Smooth muscle cell (in vitro differentiated cells): ENCODE measurements around the gene DNAJC15. TPM values are rescaled to one million over a fixed set of nuclear protein-coding genes. Genes with fewer than 3 reads are reported as not detected.

Experiments used
- DNase-seq: peaks from one replicate; lab custom pipeline; 2025; ENCODE audit not compliant: unreplicated experiment; lab: John Stamatoyannopoulos, UW
- H2AFZ ChIP-seq: fragments of 200-600 bp; sonication (generic); 2 replicates; pipeline ENCODE4 v1.6.0; 2016; ENCODE audit warnings: antibody characterized with exemption, low read depth, mild to moderate bottlenecking
- H3F3A ChIP-seq: fragments of 200-600 bp; sonication (generic); 2 replicates; pipeline ENCODE4 v1.6.0; 2017; ENCODE audit warnings: antibody characterized with exemption, low read depth
- H3K27ac ChIP-seq: fragments of 200-600 bp; sonication (generic); 2 replicates; pipeline ENCODE4 v1.5.1; 2016; ENCODE audit warnings: low read depth, mild to moderate bottlenecking
- H3K27me3 ChIP-seq: fragments of 200-600 bp; sonication (generic); 2 replicates; pipeline ENCODE4 v1.6.1; 2016; ENCODE audit warnings: low read depth, mild to moderate bottlenecking
- H3K36me3 ChIP-seq: fragments of 200-600 bp; sonication (generic); 2 replicates; pipeline ENCODE4 v1.5.1; 2016; ENCODE audit warnings: low read depth
- H3K4me1 ChIP-seq: fragments of 200-600 bp; sonication (generic); 2 replicates; pipeline ENCODE4 v1.5.1; 2016; ENCODE audit warnings: low read depth
- H3K4me2 ChIP-seq: fragments of 200-600 bp; sonication (generic); 2 replicates; pipeline ENCODE4 v1.6.0; 2016; ENCODE audit warnings: mild to moderate bottlenecking
- H3K4me3 ChIP-seq: fragments of 200-600 bp; sonication (generic); 2 replicates; pipeline ENCODE4 v1.5.1; 2016; ENCODE audit warnings: mild to moderate bottlenecking
- H3K79me2 ChIP-seq: fragments of 200-600 bp; sonication (generic); 2 replicates; pipeline ENCODE4 v1.6.0; 2016; ENCODE audit warnings: low read depth, mild to moderate bottlenecking
- H3K9ac ChIP-seq: fragments of 200-600 bp; sonication (generic); 2 replicates; pipeline ENCODE4 v1.6.0; 2016; ENCODE audit warnings: low read depth
- H3K9me3 ChIP-seq: fragments of 200-600 bp; sonication (generic); replicated peaks from 2 replicates; pipeline ENCODE4 v1.5.1; 2016; ENCODE audit warnings: low read depth
- H4K20me1 ChIP-seq: fragments of 200-600 bp; sonication (generic); 2 replicates; pipeline ENCODE4 v1.6.0; 2016; ENCODE audit warnings: low read depth
- WGBS: methylation state at CpG from one replicate; pipeline ENCODE4 v1.1.7; 2016; ENCODE audit warnings: low lambda C conversion rate; 5-methylcytosine and 5-hydroxymethylcytosine counted together
- polyA plus RNA-seq: library from polyadenylated mRNA; unstranded; fragments of >200 nt; fragmentation: Nextera tagmentation; extraction: Ambion mirVana; gene quantifications from 2 replicates; pipeline ENCODE4 v1.2.1, GENCODE V29; 2016
- total RNA-seq: library from RNA; depleted of rRNA; stranded (reverse); fragments of >200 nt; gene quantifications from 2 replicates; pipeline ENCODE4 v1.2.3, GENCODE V29; 2014
- TF ChIP-seq, protein P1 (sequence below): fragments of 200-600 bp; sonication (generic); IDR thresholded peaks from 2 replicates; pipeline ENCODE4 v1.5.1; 2017; ENCODE audit warnings: borderline replicate concordance, mild to moderate bottlenecking, antibody characterized with exemption; ENCODE audit not compliant: insufficient read depth, poor library complexity, severe bottlenecking

DNAJC15 gene
- total and polyA plus RNA-seq, 2 experiments from 2014 or later, result 4.4 to 6.9 TPM

DNA sequence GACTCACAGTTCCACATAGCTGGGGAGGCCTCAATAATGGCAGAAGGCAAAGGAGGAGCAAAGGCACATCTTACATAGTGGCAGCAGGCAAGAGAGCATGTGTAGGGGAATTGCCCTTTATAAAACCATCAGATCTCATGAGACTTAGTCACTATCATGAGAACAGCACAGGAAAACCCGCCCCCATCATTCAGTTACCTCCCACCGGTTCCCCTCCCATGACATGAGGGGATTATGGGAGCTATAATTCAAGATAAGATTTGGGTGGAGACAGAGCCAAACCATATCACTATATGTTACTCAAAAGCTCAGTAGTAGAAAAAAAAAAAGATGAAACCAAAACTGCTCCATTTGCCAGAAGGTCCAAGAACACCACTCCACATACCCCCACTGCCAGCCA is 58.5 kb downstream of the DNAJC15 start:
- TF ChIP-seq, protein P1, sequence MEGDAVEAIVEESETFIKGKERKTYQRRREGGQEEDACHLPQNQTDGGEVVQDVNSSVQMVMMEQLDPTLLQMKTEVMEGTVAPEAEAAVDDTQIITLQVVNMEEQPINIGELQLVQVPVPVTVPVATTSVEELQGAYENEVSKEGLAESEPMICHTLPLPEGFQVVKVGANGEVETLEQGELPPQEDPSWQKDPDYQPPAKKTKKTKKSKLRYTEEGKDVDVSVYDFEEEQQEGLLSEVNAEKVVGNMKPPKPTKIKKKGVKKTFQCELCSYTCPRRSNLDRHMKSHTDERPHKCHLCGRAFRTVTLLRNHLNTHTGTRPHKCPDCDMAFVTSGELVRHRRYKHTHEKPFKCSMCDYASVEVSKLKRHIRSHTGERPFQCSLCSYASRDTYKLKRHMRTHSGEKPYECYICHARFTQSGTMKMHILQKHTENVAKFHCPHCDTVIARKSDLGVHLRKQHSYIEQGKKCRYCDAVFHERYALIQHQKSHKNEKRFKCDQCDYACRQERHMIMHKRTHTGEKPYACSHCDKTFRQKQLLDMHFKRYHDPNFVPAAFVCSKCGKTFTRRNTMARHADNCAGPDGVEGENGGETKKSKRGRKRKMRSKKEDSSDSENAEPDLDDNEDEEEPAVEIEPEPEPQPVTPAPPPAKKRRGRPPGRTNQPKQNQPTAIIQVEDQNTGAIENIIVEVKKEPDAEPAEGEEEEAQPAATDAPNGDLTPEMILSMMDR, result no peak
- no peak for DNase-seq
- Histone ChIP-seq H4K20me1 (no peaks in the 10 kb centered on the region), H3K4me2 (no peak overlapping the region), H3K4me1 (peaks cover 17% of the 10 kb centered on the region), H3K79me2 (peaks cover 12% of the 10 kb centered on the region), H3K27me3 (no peaks in the 10 kb centered on the region), H2AFZ (no peak overlapping the region), H3K9ac (no peak overlapping the region), H3K4me3 (no peak overlapping the region), H3K36me3 (peaks cover 9% of the 10 kb centered on the region), H3K27ac (no peak overlapping the region), H3K9me3 (no peaks in the 10 kb centered on the region), H3F3A (no peaks in the 10 kb centered on the region)
- WGBS, result 75% methylated on average over 2 of the region's 2 CpGs

DNA sequence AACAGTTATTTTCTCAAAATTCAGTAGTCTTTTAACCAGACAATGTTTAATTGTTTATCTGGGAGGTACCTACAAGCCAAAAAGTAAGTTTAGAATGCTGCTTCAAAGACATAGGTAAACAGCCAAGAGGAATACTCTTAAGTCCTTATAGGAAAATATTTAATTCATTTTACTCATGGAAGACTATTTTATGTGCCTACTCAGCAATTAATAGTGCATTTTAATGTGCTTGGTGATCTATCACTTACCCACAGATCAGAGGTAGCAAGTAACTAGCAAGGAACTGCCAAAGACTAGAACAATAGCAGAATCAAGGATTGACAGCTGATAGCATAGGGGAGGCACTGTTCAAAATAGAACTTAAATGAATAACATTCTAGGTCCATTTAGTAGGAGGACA is 60.4 kb downstream of the DNAJC15 start:
- no peaks in the 10 kb centered on the region for H3F3A ChIP-seq
- H3K4me1 ChIP-seq, result no peaks in the 10 kb centered on the region
- no peak overlapping the region for H3K9ac ChIP-seq
- DNase-seq, result no peak
- H3K9me3 ChIP-seq, result no peaks in the 10 kb centered on the region
- no peak overlapping the region for H3K4me2 ChIP-seq
- H3K36me3 ChIP-seq, result peaks cover 9% of the 10 kb centered on the region
- no peaks in the 10 kb centered on the region for H4K20me1 ChIP-seq
- TF ChIP-seq, protein P1, result no peak
- H2AFZ ChIP-seq, result no peak overlapping the region
- H3K27ac ChIP-seq, result no peak overlapping the region
- peaks cover 9% of the 10 kb centered on the region for H3K79me2 ChIP-seq
- no peaks in the 10 kb centered on the region for H3K27me3 ChIP-seq
- no peak overlapping the region for H3K4me3 ChIP-seq

DNA sequence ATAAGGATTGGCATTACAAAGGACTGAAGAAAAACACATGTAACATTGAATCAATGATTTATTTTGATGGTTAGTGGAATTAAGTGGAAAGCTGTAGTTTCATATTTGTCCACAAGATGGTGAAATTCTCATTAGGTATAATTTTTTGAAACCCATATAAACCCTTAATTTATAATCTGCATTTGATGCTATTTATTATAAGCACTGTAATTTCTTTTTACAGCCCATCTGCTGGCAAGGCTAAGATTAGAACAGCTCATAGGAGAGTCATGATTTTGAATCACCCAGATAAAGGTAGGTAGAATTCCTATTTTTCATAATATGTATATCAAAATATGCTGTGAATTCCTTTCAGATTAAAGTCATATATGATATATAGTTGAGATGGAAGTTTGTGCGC is 62.2 kb downstream of the DNAJC15 start:
- DNase-seq, result no peak
- no peaks in the 10 kb centered on the region for H3F3A ChIP-seq
- H4K20me1 ChIP-seq, result no peaks in the 10 kb centered on the region
- H3K4me2 ChIP-seq, result no peak overlapping the region
- WGBS, result 82% methylated on average over 1 of the region's 1 CpG
- H3K9ac ChIP-seq, result no peak overlapping the region
- TF ChIP-seq, protein P1, result peak; percentile 73
- peaks cover 2% of the 10 kb centered on the region for H3K79me2 ChIP-seq
- H3K27ac ChIP-seq, result no peak overlapping the region
- no peak overlapping the region for H2AFZ ChIP-seq
- H3K9me3 ChIP-seq, result no peaks in the 10 kb centered on the region
- H3K4me1 ChIP-seq, result no peaks in the 10 kb centered on the region
- H3K27me3 ChIP-seq, result no peaks in the 10 kb centered on the region
- no peak overlapping the region for H3K4me3 ChIP-seq
- H3K36me3 ChIP-seq, result peaks cover 4% of the 10 kb centered on the region

DNA sequence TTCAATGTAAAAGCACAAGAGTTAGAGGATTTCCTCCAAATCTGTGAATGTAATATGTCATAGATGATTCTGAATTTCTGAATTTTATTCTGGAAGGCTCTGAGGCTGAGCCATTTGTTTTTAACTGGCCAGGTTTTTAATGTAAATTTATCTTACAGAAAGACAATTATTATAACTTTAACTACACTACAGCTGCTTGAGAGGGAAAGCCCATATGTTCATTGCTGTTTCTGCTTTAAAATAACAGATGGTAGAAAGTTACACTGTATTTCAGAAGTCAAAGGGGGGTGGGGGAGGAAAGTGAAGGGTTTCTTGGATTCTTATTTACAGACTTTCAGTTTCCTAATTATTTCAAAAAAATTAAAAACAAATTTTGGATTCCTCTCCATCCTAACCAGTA is 62.8 kb downstream of the DNAJC15 start:
- no peak for DNase-seq

More for the DNA sequence above, 62.8 kb downstream of the DNAJC15 start:
- no peak overlapping the region for H3K4me3 ChIP-seq
- H3K27me3 ChIP-seq, result no peaks in the 10 kb centered on the region
- no peaks in the 10 kb centered on the region for H3K79me2 ChIP-seq
- H3K4me2 ChIP-seq, result no peak overlapping the region
- H2AFZ ChIP-seq, result no peak overlapping the region
- no peak overlapping the region for H3K9ac ChIP-seq
- TF ChIP-seq, protein P1, result no peak
- no peaks in the 10 kb centered on the region for H3K36me3 ChIP-seq
- H3K27ac ChIP-seq, result no peak overlapping the region
- no peaks in the 10 kb centered on the region for H3F3A ChIP-seq
- no peaks in the 10 kb centered on the region for H4K20me1 ChIP-seq
- H3K4me1 ChIP-seq, result no peaks in the 10 kb centered on the region
- H3K9me3 ChIP-seq, result no peaks in the 10 kb centered on the region
